OCI-LY1 (cell line): Measurements from ENCODE around the gene FN1.

Experiments used
- CTCF ChIP-seq: fragments of 200-600 bp; sonication (generic), shearing (Covaris generic); IDR thresholded peaks from 2 replicates; pipeline ENCODE4 v1.5.1; 2017; ENCODE audit warnings: mild to moderate bottlenecking, antibody characterized with exemption, low read length, moderate library complexity, mixed read lengths
- EZH2 ChIP-seq: fragments of 200-600 bp; sonication (generic), shearing (Covaris generic); IDR thresholded peaks from 2 replicates; pipeline ENCODE4 v1.8.0; 2017; ENCODE audit warnings: borderline replicate concordance, mixed run types, mild to moderate bottlenecking, antibody characterized with exemption, low read length, moderate library complexity, mixed read lengths

- TF ChIP-seq CTCF (no peak), EZH2 (no peak)
Measured at GRCh38 chr2:215418064-215418963, 17.6 kb downstream of the FN1 start.
